Fibroblast of the conjunctiva (primary cell): Measurements from ENCODE around the gene LAMA3.

Experiments
- DNase-seq: peaks from one replicate; pipeline ENCODE4 v3.0.0-alpha.2; 2010; ENCODE audit warnings: low read depth

Gene LAMA3

GRCh38 chr18:23819001-23819400 lies 129.7 kb downstream of the LAMA3 start:
- no peak for DNase-seq

- no peak for DNase-seq
Observed at GRCh38 chr18:23822590-23823385, 133.5 kb downstream of the LAMA3 start.

- no peak for DNase-seq
Observed at GRCh38 chr18:23824240-23824639, 135.0 kb downstream of the LAMA3 start.

GRCh38 chr18:23824669-23825068 lies 135.4 kb downstream of the LAMA3 start:
- no peak for DNase-seq

GRCh38 chr18:23825496-23825895 lies 136.2 kb downstream of the LAMA3 start:
- no peak for DNase-seq

GRCh38 chr18:23825978-23826405 lies 136.7 kb downstream of the LAMA3 start:
- DNase-seq: peak; percentile 93

DNA sequence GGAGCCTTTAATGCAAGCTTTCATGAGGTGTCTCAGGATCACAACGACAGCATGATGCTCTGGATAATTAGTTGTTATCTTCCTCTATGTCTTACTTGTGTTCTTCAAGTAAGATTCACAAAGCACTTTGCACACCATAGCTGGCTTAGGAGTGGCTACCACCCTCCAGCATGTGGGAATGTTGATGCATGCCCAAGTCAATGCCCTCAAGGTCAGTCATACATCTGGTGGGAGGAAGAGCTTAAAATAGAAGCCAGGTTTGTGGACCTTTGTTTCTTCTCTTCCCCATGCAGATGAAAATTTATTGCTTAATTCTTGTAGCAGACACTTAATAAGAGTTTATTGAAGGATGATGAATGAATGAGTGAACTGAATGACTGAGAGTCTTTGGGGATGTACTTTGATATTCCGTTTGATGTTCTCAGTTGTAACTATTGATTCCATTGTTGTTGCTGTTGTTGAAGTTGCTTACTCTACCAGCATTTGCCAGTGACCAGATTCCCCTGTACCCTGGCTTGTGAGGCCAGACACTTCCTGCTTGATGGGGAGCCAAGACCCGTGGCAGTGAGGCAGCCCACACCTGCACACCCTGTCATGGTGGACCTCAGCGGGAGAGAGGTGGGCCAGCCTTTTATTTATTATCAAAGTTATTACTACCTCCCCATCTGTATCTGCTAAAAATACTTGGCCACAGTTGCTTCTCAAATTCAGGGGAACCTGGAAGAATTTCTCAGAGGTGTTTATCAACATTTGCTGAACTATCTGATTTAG lies 137.8 kb downstream of the LAMA3 start:
- DNase-seq: no peak

- no peak for DNase-seq
Observed at GRCh38 chr18:23827681-23828080, 138.4 kb downstream of the LAMA3 start.

DNA sequence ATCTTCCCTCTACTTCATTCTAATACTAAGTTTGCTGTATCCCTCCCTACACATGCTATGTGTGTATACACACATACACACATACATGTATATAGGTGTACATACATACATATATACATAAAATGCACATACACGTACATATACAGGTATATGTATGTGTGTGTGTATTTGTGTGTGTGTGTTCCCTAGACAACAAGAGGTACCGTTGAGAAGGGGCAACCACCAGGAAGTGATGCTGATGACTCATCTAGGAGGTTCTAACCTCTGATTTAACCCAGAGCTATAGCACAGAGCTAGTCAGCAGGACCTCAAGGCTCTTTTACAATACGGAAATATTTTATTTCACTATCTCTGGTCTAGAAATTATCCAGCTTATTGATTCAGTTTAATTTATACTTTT lies 139.2 kb downstream of the LAMA3 start:
- peak; percentile 65 for DNase-seq

GRCh38 chr18:23832911-23833310 lies 143.7 kb downstream of the LAMA3 start:
- DNase-seq: no peak

GRCh38 chr18:23833714-23834113 lies 144.5 kb downstream of the LAMA3 start:
- no peak for DNase-seq

DNA sequence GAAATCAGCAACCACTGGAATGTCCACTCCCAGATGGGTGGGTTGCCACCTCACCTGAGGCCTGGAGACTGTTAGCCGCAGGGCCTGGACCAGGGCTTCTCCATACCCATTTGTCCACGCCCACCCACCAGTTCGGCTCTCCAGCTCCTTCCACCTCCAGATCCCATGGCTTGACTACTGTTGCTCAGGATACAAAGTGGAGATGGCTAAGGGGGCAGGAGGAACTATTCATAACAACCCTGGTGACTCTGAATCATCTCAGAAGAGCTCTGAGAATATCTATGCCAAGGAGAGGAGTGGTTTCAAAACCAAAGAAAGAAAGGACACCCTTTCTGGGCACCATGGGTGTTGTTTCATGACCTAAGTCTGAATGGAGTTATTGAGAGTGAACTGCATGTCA lies 145.8 kb downstream of the LAMA3 start:
- no peak for DNase-seq

DNA sequence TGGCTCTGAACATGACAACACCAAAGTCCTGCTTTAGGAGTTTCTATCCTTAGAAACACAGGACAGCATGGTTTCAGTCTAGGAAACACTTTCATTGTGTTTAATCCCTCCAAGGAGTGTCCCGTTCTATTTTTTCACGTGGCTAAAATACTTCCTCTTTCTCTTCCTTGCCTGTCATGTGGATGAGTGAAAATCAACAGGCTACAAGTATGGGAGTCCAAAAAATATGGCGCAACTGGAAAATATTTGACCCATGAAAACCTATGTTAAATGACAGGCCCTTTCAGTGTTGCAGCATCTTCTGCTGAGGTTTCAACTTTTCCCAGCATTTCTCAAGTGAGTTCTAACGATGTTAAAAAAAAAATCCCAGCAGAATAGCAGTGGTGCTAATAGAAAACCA lies 146.3 kb downstream of the LAMA3 start:
- no peak for DNase-seq

GRCh38 chr18:23837591-23837990 lies 148.3 kb downstream of the LAMA3 start:
- no peak for DNase-seq

- DNase-seq: no peak
Observed at GRCh38 chr18:23838233-23838632, 149.0 kb downstream of the LAMA3 start.

- no peak for DNase-seq
Observed at GRCh38 chr18:23838801-23839366, 149.6 kb downstream of the LAMA3 start.

DNA sequence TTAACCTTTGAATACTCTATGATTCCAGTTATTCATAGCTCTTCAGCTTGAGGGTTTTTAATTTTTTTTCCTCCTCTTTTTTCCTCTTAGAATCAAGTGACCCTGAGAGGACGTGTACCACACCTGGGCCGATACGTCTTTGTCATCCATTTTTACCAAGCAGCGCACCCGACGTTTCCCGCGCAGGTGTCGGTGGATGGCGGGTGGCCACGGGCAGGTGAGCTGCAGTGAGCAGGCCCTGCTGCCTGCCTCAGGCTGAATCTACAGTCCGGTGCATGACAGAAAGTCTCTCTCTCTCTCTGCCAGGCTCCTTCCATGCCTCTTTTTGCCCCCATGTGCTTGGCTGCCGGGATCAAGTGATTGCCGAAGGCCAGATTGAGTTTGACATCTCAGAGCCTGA lies 153.1 kb downstream of the LAMA3 start:
- no peak for DNase-seq

- no peak for DNase-seq
Observed at GRCh38 chr18:23844991-23845680, 155.9 kb downstream of the LAMA3 start.

- no peak for DNase-seq
Observed at GRCh38 chr18:23845988-23846630, 156.9 kb downstream of the LAMA3 start.

DNA sequence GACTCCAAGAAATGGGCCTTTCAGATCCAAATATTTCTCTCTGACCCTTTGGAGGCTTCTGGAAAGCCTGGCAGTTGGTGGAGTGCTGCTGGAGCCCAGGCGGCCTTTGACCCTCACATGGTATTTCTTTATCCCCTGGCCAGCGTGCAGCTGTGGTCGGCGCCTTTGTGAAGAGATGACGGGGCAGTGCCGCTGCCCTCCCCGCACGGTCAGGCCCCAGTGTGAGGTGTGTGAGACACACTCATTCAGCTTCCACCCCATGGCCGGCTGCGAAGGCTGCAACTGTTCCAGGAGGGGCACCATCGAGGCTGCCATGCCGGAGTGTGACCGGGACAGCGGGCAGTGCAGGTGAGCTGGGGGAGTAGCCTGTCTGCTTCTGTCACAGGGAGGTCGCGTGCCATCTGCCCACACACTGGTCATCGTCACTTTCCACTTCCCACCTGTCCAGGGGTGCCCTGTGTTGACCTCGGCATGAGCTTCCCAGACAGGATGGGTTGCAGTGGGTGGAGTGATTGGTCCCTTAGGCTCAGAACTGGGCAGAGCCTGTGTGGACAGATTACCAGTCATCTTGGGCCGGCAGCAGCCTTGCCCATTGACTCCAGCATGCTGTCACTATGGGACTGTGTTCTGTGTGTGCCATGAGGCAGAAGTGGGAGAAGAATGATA lies 158.2 kb downstream of the LAMA3 start:
- no peak for DNase-seq

DNA sequence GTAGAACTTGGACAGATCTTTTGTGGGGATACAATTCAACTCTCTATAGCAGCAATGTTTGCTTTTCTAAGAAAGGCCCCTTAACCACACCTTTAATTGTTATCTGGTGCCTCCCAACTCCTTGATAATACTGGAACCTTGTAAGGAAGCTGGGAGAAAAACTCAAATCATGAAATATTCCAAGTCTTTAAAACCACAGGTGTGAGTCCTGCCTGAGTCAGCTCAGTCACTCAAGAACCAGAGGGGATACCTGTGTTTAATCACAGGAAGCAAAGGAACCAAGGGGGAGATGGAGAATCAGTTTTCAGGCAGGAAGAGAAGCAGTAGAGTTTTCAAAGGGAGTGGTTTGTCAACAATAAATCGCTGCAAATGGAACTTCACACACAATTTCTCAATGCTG lies 159.9 kb downstream of the LAMA3 start:
- DNase-seq: no peak
